Left ventricle myocardium inferior (tissue), 1 donor: ENCODE measurements around the gene INPP4B. TPM values are rescaled to one million over a fixed set of nuclear protein-coding genes. Genes with fewer than 3 reads are reported as not detected.

Experiments used
- DNase-seq: peaks from one replicate; pipeline ENCODE4 v3.0.0-alpha.2; 2020
- H3K27ac ChIP-seq: fragments of 200-600 bp; replicated peaks from 2 replicates; pipeline ENCODE4 v1.8.0; 2021
- H3K27me3 ChIP-seq: fragments of 200-600 bp; 2 replicates; pipeline ENCODE4 v1.8.0; 2021; ENCODE audit warnings: low read depth
- H3K36me3 ChIP-seq: fragments of 200-600 bp; 2 replicates; pipeline ENCODE4 v1.8.0; 2021
- H3K4me1 ChIP-seq: fragments of 200-600 bp; 2 replicates; pipeline ENCODE4 v1.8.0; 2021
- H3K4me3 ChIP-seq: fragments of 200-600 bp; 2 replicates; pipeline ENCODE4 v1.8.0; 2021; ENCODE audit warnings: mild to moderate bottlenecking, moderate library complexity
- H3K9me3 ChIP-seq: fragments of 200-600 bp; replicated peaks from 2 replicates; pipeline ENCODE4 v1.8.0; 2021
- CTCF ChIP-seq: fragments of 200-600 bp; IDR thresholded peaks from 2 replicates; pipeline ENCODE4 v1.8.0; 2021; ENCODE audit warnings: antibody characterized with exemption, mild to moderate bottlenecking, borderline replicate concordance
- intact Hi-C: fragments of 100-400 bp; cut with micrococcal nuclease; formaldehyde crosslinking; loops from one replicate; pipeline ENCODE4 v1.11.0; 2022
- total RNA-seq: library from RNA; stranded (reverse); fragmentation: NEBNext Ultra II Directional; extraction: Animal tissue kit (Norgen Biotek cat#: 25700); gene quantifications from one replicate; pipeline ENCODE4 v1.2.1, GENCODE V29; 2021
- donor health status: DM: no; HTN: yes; CAD: no; lungs with severe emphysema.

INPP4B gene
- total RNA-seq, 1 donor from 2014 or later, result 61.1 TPM

GRCh38 chr4:142844782-142845181, 1.3 kb downstream of the INPP4B start:
- Histone ChIP-seq H3K27ac (peak overlapping the region; percentile 91), H3K4me3 (peak overlapping the region; percentile 81), H3K36me3 (no peaks in the 10 kb centered on the region), H3K27me3 (peaks cover 37% of the 10 kb centered on the region), H3K9me3 (no peaks in the 10 kb centered on the region), H3K4me1 (peaks cover 39% of the 10 kb centered on the region)
- no peak for DNase-seq
- TF ChIP-seq CTCF, result no peak
- intact Hi-C loops, result loop anchor here (10.0 kb wide), 1 partner anchor 720 kb away; no protein-coding TSS in a partner anchor

- Histone ChIP-seq H3K4me1 (peaks cover 27% of the 10 kb centered on the region), H3K36me3 (no peaks in the 10 kb centered on the region), H3K27me3 (peaks cover 7% of the 10 kb centered on the region), H3K27ac (no peak overlapping the region), H3K9me3 (no peaks in the 10 kb centered on the region), H3K4me3 (no peak overlapping the region)
- DNase-seq, result no peak
- intact Hi-C loops, result loop anchor here (10.0 kb wide), 1 partner anchor 716 kb away; no protein-coding TSS in a partner anchor
- TF ChIP-seq CTCF, result peak; percentile 75
Observed at GRCh38 chr4:142840516-142841123, 5.5 kb downstream of the INPP4B start.

GRCh38 chr4:142838778-142839177, 7.3 kb downstream of the INPP4B start:
- DNase-seq, result no peak
- no peak for TF ChIP-seq CTCF
- H3K36me3 ChIP-seq, result no peaks in the 10 kb centered on the region
- intact Hi-C loops, result no loop called here
- H3K4me3 ChIP-seq, result no peak overlapping the region
- H3K9me3 ChIP-seq, result no peaks in the 10 kb centered on the region
- no peaks in the 10 kb centered on the region for H3K27me3 ChIP-seq
- no peak overlapping the region for H3K27ac ChIP-seq
- peaks cover 9% of the 10 kb centered on the region for H3K4me1 ChIP-seq

- intact Hi-C loops, result no loop called here
- H3K27ac ChIP-seq, result no peak overlapping the region
Observed at GRCh38 chr4:142832022-142832421, 14.1 kb downstream of the INPP4B start.

GRCh38 chr4:142826503-142827241, 19.4 kb downstream of the INPP4B start:
- Histone ChIP-seq H3K4me3 (no peak overlapping the region), H3K27ac (peak overlapping the region; percentile 0), H3K27me3 (no peaks in the 10 kb centered on the region), H3K9me3 (no peaks in the 10 kb centered on the region), H3K36me3 (no peaks in the 10 kb centered on the region), H3K4me1 (peaks cover 16% of the 10 kb centered on the region)
- no peak for TF ChIP-seq CTCF
- intact Hi-C loops, result no loop called here
- no peak for DNase-seq

More at GRCh38 chr4:142832022-142832421, 14.1 kb downstream of the INPP4B start:
- Histone ChIP-seq H3K4me1 (peaks cover 8% of the 10 kb centered on the region), H3K9me3 (no peaks in the 10 kb centered on the region), H3K36me3 (no peaks in the 10 kb centered on the region), H3K27me3 (no peaks in the 10 kb centered on the region), H3K4me3 (no peak overlapping the region)
- DNase-seq, result no peak
- TF ChIP-seq CTCF, result no peak
